ENCODE measurements around the gene TMED8. TPM values are rescaled to one million over a fixed set of nuclear protein-coding genes. Genes with fewer than 3 reads are reported as not detected.
A peak's percentile ranks its signal among the peaks of the same experiment; 100 is the strongest.

TMED8 gene
- total and polyA plus RNA-seq, 2 of the 13 experiments (the other 11 are each of a cell fraction or from before 2014, with no cell fraction given) = 6.0 to 11.7 TPM

- no peaks in the 10 kb centered on the region for H3K9me3 ChIP-seq (ENCODE audit: low read length)
- H3K27me3 ChIP-seq (ENCODE audit: control insufficient read depth in 1 of 2, insufficient read depth in 2 of 2, low read length in 2 of 2) = no peaks in the 10 kb centered on the region
- 0 out of 2 replicates have a peak overlapping the region, but pooled peaks have one; percentile 31 for H3K9ac ChIP-seq (ENCODE audit: insufficient read depth, low read depth, low read length)
- no peak overlapping the region for H2AFZ ChIP-seq (ENCODE audit: low read length)
- peak; percentile 49 for FAIRE-seq
- peak overlapping the region; percentile 53 for H3K27ac ChIP-seq (ENCODE audit: extremely low read length, insufficient read depth, low read length)
- peak overlapping the region; percentile 61 for H3K4me2 ChIP-seq (ENCODE audit: low read depth, low read length)
- no peak overlapping the region; a peak in 1 of 6 replicates for H3K4me3 ChIP-seq (replicated peaks in 1 of 3; ENCODE audit: insufficient read depth in 1 of 3, low read depth in 2 of 3, low read length in 3 of 3)
- no peak for ATAC-seq
- H4K20me1 ChIP-seq (ENCODE audit: insufficient read depth, low read length) = no peaks in the 10 kb centered on the region
- DNase-seq (ENCODE audit: low spot score) = peak; percentile 36
- intact Hi-C loops (cut with micrococcal nuclease; ENCODE audit: unreplicated experiment) (no loop called here), in situ Hi-C loops (cut with HindIII; ENCODE audit: extremely low pct_ligation_motif_present, low pct_unique_long_range_greater_than_20kb) (no loop called here)
- BruUV-seq (replicated peaks) = no TSS peak
- POLR2A ChIA-PET = no interaction called here
- H3K4me1 ChIP-seq (ENCODE audit: insufficient read depth, low read length) = peaks cover 66% of the 10 kb centered on the region
- CTCF ChIA-PET (ENCODE audit: low intra/inter-chr PET ratio, low total read pairs) = no interaction called here
- H3K79me2 ChIP-seq (ENCODE audit: insufficient read depth, low read length) = peaks cover 11% of the 10 kb centered on the region
- WGBS (ENCODE audit: low lambda C conversion rate) = 11% methylated on average over 4 of the region's 4 CpGs
- no peaks in the 10 kb centered on the region for H3K36me3 ChIP-seq (replicated peaks in 1 of 2; ENCODE audit: control insufficient read depth in 1 of 2, insufficient read depth in 2 of 2, low read length in 2 of 2)
- TF ChIP-seq SNAPC5 (CRISPR knock-in tag; IDR thresholded peaks at IDR 0.05; ENCODE audit: borderline replicate concordance) = no peak
- peak; percentile 42; the same call in 1 of the 2 replicates for TF ChIP-seq RXRB (CRISPR knock-in tag; IDR thresholded peaks at IDR 0.05; ENCODE audit: borderline replicate concordance)
- TF ChIP-seq KAT8 (CRISPR knock-in tag; IDR thresholded peaks at IDR 0.05) = 0 out of 2 replicates have a peak, but pooled peaks have one; percentile 33
- peak; percentile 75; the same call in 1 of the 2 replicates for TF ChIP-seq MIXL1 (CRISPR knock-in tag; IDR thresholded peaks at IDR 0.05)
- no peak for TF ChIP-seq FOXA1 (IDR thresholded peaks at IDR 0.05)
- peak; percentile 18; the same call in 1 of the 2 replicates for TF ChIP-seq FOXA1 (CRISPR knock-in tag; IDR thresholded peaks at IDR 0.05)
- TF ChIP-seq ZNF407 (CRISPR knock-in tag; IDR thresholded peaks at IDR 0.05; ENCODE audit: not compliant biosample characterization) = no peak
- TF ChIP-seq FOXA3 (CRISPR knock-in tag; IDR thresholded peaks at IDR 0.05) = 0 out of 2 replicates have a peak, but pooled peaks have one; percentile 15
- TF ChIP-seq KLF9 (CRISPR knock-in tag; IDR thresholded peaks at IDR 0.05; ENCODE audit: low read depth) = no peak
- no peak for TF ChIP-seq MAX (IDR thresholded peaks at IDR 0.05)
- 0 out of 2 replicates have a peak, but pooled peaks have one; percentile 30 for TF ChIP-seq HOMEZ (CRISPR knock-in tag; IDR thresholded peaks at IDR 0.05; ENCODE audit: low read depth)
- no peak for TF ChIP-seq KLF15 (CRISPR knock-in tag; IDR thresholded peaks at IDR 0.05; ENCODE audit: borderline replicate concordance)
- TF ChIP-seq ZNF362 (CRISPR knock-in tag; IDR thresholded peaks at IDR 0.05; ENCODE audit: borderline replicate concordance) = peak; percentile 87; the same call in 1 of the 2 replicates
- TF ChIP-seq HNF4A (CRISPR knock-in tag; IDR thresholded peaks at IDR 0.05) = peak; percentile 47; the same call in 1 of the 2 replicates
These were observed 4.5 kb downstream of the TMED8 start for GRCh38 chr14:77372304-77372841.
